H9 (cell line): ENCODE results near the gene EPHX1. TPM values are rescaled to one million over a fixed set of nuclear protein-coding genes. Genes with fewer than 3 reads are reported as not detected.

ENCODE experiments used
- DNase-seq: peaks from one replicate; pipeline ENCODE4 v3.0.0-alpha.2; 2017
- H2AFZ ChIP-seq: one replicate; pipeline ENCODE4 v1.6.1; 2013; ENCODE audit warnings: mild to moderate bottlenecking, low read length, control low read depth, moderate library complexity
- H2AK5ac ChIP-seq: 2 replicates; pipeline ENCODE4 v1.6.1; 2013; ENCODE audit warnings: low read length, control low read depth, mixed read lengths; ENCODE audit not compliant: insufficient read length
- H2BK120ac ChIP-seq: one replicate; pipeline ENCODE4 v1.6.1; 2013; ENCODE audit warnings: low read depth, mild to moderate bottlenecking, low read length, control low read depth, inconsistent platforms; ENCODE audit not compliant: poor library complexity, severe bottlenecking
- H2BK12ac ChIP-seq: 2 replicates; pipeline ENCODE4 v1.6.1; 2013; ENCODE audit warnings: low read length, control low read depth, mixed read lengths, low read depth; ENCODE audit not compliant: insufficient read length
- H2BK15ac ChIP-seq: 2 replicates; pipeline ENCODE4 v1.6.1; 2013; ENCODE audit warnings: low read depth, low read length, control low read depth
- H2BK20ac ChIP-seq: one replicate; pipeline ENCODE4 v1.6.1; 2013; ENCODE audit warnings: low read depth, mild to moderate bottlenecking, low read length, control low read depth, inconsistent platforms; ENCODE audit not compliant: poor library complexity, severe bottlenecking
- H2BK5ac ChIP-seq: 2 replicates; pipeline ENCODE4 v1.6.1; 2013; ENCODE audit warnings: low read length, control low read depth, mixed read lengths; ENCODE audit not compliant: insufficient read length
- H3K14ac ChIP-seq: 2 replicates; pipeline ENCODE4 v1.6.1; 2013; ENCODE audit warnings: low read length, control low read depth; ENCODE audit not compliant: insufficient read depth
- H3K18ac ChIP-seq: 2 replicates; pipeline ENCODE4 v1.6.1; 2013; ENCODE audit warnings: low read depth, mild to moderate bottlenecking, mixed read lengths, low read length, control low read depth; ENCODE audit not compliant: insufficient read length
- H3K23ac ChIP-seq: 2 replicates; pipeline ENCODE4 v1.6.1; 2013; ENCODE audit warnings: low read length, control low read depth, mixed read lengths, low read depth; ENCODE audit not compliant: insufficient read length
- H3K23me2 ChIP-seq: 2 replicates; pipeline ENCODE4 v1.6.1; 2013; ENCODE audit warnings: low read depth, mild to moderate bottlenecking, mixed read lengths, low read length, control low read depth; ENCODE audit not compliant: insufficient read length, poor library complexity, severe bottlenecking
- H3K27ac ChIP-seq: 2 replicates; pipeline ENCODE4 v1.5.1; 2013; ENCODE audit warnings: low read length, control low read depth, mixed read lengths, low read depth; ENCODE audit not compliant: insufficient read length
- H3K27me3 ChIP-seq: 2 replicates; pipeline ENCODE4 v1.6.1; 2013; ENCODE audit warnings: low read length, control low read depth, inconsistent platforms; ENCODE audit not compliant: insufficient read depth
- H3K4ac ChIP-seq: 2 replicates; pipeline ENCODE4 v1.6.1; 2013; ENCODE audit warnings: low read depth, mild to moderate bottlenecking, control low read depth, inconsistent platforms, low read length, moderate library complexity
- H3K4me1 ChIP-seq: 2 replicates; pipeline ENCODE4 v1.6.1; 2013; ENCODE audit warnings: low read length, control low read depth, inconsistent platforms; ENCODE audit not compliant: insufficient read depth
- H3K4me2 ChIP-seq: 2 replicates; pipeline ENCODE4 v1.6.1; 2013; ENCODE audit warnings: low read length, control low read depth, mixed read lengths; ENCODE audit not compliant: insufficient read length, insufficient read depth
- H3K56ac ChIP-seq: 2 replicates; pipeline ENCODE4 v1.6.1; 2013; ENCODE audit warnings: low read depth, mild to moderate bottlenecking, mixed read lengths, low read length, control low read depth; ENCODE audit not compliant: insufficient read length
- H3K79me1 ChIP-seq: 2 replicates; pipeline ENCODE4 v1.6.1; 2013; ENCODE audit warnings: low read depth, mild to moderate bottlenecking, moderate library complexity, low read length, control low read depth, inconsistent platforms; ENCODE audit not compliant: insufficient read depth, poor library complexity, severe bottlenecking
- H3K79me2 ChIP-seq: 2 replicates; pipeline ENCODE4 v1.6.1; 2013; ENCODE audit warnings: low read length, control low read depth, inconsistent platforms; ENCODE audit not compliant: insufficient read depth
- H3K9ac ChIP-seq: 2 replicates; pipeline ENCODE4 v1.6.1; 2013; ENCODE audit warnings: low read length, control low read depth, mixed read lengths; ENCODE audit not compliant: insufficient read length; ENCODE audit errors: extremely low read depth
- H3K9me3 ChIP-seq: one replicate; pipeline ENCODE4 v1.6.1; 2013; ENCODE audit warnings: low read depth, low read length, inconsistent platforms; ENCODE audit not compliant: control insufficient read depth
- H3T11ph ChIP-seq: one replicate; pipeline ENCODE4 v1.6.1; 2013; ENCODE audit warnings: mild to moderate bottlenecking, low read length, control low read depth, inconsistent platforms
- H4K20me1 ChIP-seq: one replicate; pipeline ENCODE4 v1.6.1; 2013; ENCODE audit not compliant: control insufficient read depth, insufficient read length, insufficient read depth
- H4K5ac ChIP-seq: 2 replicates; pipeline ENCODE4 v1.6.1; 2013; ENCODE audit warnings: low read depth, mild to moderate bottlenecking, mixed read lengths, low read length, control low read depth; ENCODE audit not compliant: insufficient read length
- H4K8ac ChIP-seq: replicated peaks from 2 replicates; pipeline ENCODE4 v1.6.1; 2013; ENCODE audit warnings: low read length, control low read depth, mixed read lengths, low read depth; ENCODE audit not compliant: insufficient read length
- H4K91ac ChIP-seq: 2 replicates; pipeline ENCODE4 v1.6.1; 2013; ENCODE audit warnings: low read depth, mild to moderate bottlenecking, moderate library complexity, mixed read lengths, low read length, control low read depth; ENCODE audit not compliant: insufficient read length
- H3K27ac Mint-ChIP-seq, 3 experiments: 2 replicates in 2 of 3; 3 replicates in 1 of 3; pipeline ENCODE4 v1.8.0; 2020 to 2021; ENCODE audit warnings: mixed read lengths in 3 of 3, mild to moderate bottlenecking in 1 of 3, moderate library complexity in 1 of 3
- H3K27me3 Mint-ChIP-seq: 2 replicates; pipeline ENCODE4 v1.8.0; 2021; ENCODE audit warnings: low read depth, mild to moderate bottlenecking, moderate library complexity, mixed read lengths
- H3K36me3 Mint-ChIP-seq, 3 experiments: 2 replicates in 2 of 3; 3 replicates in 1 of 3; pipeline ENCODE4 v1.8.0; 2020 to 2021; ENCODE audit warnings: low read depth in 3 of 3, mixed read lengths in 3 of 3; ENCODE audit not compliant: insufficient read depth in 1 of 3
- H3K4me1 Mint-ChIP-seq, 2 experiments: 2 replicates each; pipeline ENCODE4 v1.8.0; 2020; ENCODE audit warnings: mixed read lengths in 2 of 2
- H3K4me3 Mint-ChIP-seq, 2 experiments: 2 replicates in 1 of 2; 3 replicates in 1 of 2; pipeline ENCODE4 v1.8.0; 2020 to 2021; ENCODE audit warnings: mild to moderate bottlenecking in 2 of 2, mixed read lengths in 2 of 2, moderate library complexity in 1 of 2
- H3K9me3 Mint-ChIP-seq, 2 experiments: 2 replicates in 1 of 2; 3 replicates in 1 of 2; pipeline ENCODE4 v1.8.0; 2020; ENCODE audit warnings: mild to moderate bottlenecking in 2 of 2, mixed read lengths in 2 of 2, moderate library complexity in 1 of 2
- WGBS: extraction: QIAGEN DNeasy Blood & Tissue Kit; methylation state at CpG from one replicate; pipeline ENCODE4 v1.1.7; 2013; ENCODE audit warnings: missing lambda C conversion rate, low lambda C conversion rate, mixed read lengths; ENCODE audit not compliant: insufficient read length; ENCODE audit errors: extremely low coverage; 5-methylcytosine and 5-hydroxymethylcytosine counted together
- total RNA-seq: library from RNA; stranded (reverse); gene quantifications from 2 replicates; pipeline ENCODE4 v1.2.1, GENCODE V29; 2021
- TF ChIP-seq, protein P1 (sequence below): fragments of 200-600 bp; sonication (generic); conservative IDR thresholded peaks from 3 replicates; pipeline ENCODE4 v1.8.0; 2021; ENCODE audit warnings: antibody characterized with exemption, mild to moderate bottlenecking

Gene EPHX1
- total RNA-seq, 1 experiment from 2014 or later, result 40.6 TPM

DNA sequence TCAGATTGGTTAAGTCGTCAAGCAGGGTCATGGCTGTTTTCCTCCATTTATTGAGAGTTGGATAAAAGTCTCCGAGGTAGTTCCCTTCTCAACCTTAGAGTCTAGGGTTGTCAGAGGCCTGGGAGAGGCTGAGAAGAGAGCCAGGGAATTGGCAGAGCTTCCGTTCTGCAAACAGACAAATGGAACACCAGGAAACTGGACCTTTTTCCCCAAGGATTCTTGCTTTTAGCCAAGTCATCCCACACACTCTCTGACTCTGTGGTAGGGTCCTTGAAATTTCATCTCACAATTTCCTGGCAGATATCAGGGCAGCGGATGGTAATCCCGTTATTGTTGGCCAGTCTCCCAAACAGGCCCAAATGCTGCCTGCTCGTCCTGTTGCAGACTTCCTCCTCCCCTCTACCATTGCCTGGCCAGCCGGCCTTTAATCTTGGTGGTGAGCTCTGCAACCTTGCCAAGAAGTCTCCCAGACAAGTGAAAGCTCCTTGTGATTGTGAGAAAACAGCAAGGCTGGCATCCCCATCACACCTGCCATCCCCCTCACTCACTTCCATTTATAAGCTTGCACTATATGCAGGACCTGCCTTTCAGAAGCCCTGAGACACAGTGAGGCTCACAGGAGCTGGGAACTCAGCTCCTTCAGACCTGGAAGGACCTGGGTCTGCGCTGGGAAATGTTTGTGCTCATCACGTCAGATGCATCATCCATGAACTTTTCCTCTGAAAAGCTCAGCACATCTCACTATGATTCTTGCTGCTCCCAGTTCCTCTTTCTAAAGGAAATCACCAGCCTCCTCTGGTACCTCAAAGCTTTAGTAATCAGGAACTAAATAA lies 46.0 kb upstream of the EPHX1 start:
- H2AK5ac ChIP-seq, result no peak overlapping the region
- H2AFZ ChIP-seq, result no peak overlapping the region
- no peak overlapping the region for H4K5ac ChIP-seq
- H3K9ac ChIP-seq, result no peak overlapping the region
- no peak overlapping the region for H4K91ac ChIP-seq
- peaks cover 12% of the 10 kb centered on the region for H3K4me1 ChIP-seq
- Mint-ChIP-seq H3K27me3 (peaks cover 5% of the 10 kb centered on the region), H3K4me1 (peaks cover 39 to 41% of the 10 kb centered on the region in 2 experiments), H3K27ac (peak overlapping the region in 2 of 3 experiments; percentile 54 to 74; a peak in 4 of 7 replicates), H3K36me3 (no peaks in the 10 kb centered on the region), H3K4me3 (no peak overlapping the region), H3K9me3 (no peaks in the 10 kb centered on the region)
- H2BK120ac ChIP-seq, result no peak overlapping the region
- H3K27me3 ChIP-seq, result no peaks in the 10 kb centered on the region
- no peak overlapping the region for H3K56ac ChIP-seq
- no peak overlapping the region for H3K23ac ChIP-seq
- no peaks in the 10 kb centered on the region for H3K23me2 ChIP-seq
- TF ChIP-seq, protein P1, sequence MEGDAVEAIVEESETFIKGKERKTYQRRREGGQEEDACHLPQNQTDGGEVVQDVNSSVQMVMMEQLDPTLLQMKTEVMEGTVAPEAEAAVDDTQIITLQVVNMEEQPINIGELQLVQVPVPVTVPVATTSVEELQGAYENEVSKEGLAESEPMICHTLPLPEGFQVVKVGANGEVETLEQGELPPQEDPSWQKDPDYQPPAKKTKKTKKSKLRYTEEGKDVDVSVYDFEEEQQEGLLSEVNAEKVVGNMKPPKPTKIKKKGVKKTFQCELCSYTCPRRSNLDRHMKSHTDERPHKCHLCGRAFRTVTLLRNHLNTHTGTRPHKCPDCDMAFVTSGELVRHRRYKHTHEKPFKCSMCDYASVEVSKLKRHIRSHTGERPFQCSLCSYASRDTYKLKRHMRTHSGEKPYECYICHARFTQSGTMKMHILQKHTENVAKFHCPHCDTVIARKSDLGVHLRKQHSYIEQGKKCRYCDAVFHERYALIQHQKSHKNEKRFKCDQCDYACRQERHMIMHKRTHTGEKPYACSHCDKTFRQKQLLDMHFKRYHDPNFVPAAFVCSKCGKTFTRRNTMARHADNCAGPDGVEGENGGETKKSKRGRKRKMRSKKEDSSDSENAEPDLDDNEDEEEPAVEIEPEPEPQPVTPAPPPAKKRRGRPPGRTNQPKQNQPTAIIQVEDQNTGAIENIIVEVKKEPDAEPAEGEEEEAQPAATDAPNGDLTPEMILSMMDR, result no peak
- no peak overlapping the region for H3K18ac ChIP-seq
- H3T11ph ChIP-seq, result no peak overlapping the region
- no peak overlapping the region; the same call in 1 of the 2 replicates for H3K14ac ChIP-seq
- H3K27ac ChIP-seq, result no peak overlapping the region
- no CpG with 5 or more reads among the region's 9 CpGs for WGBS
- no peak overlapping the region for H3K4ac ChIP-seq
- H3K9me3 ChIP-seq, result no peaks in the 10 kb centered on the region
- DNase-seq, result no peak
- no peak overlapping the region for H4K8ac ChIP-seq
- H3K79me2 ChIP-seq, result no peaks in the 10 kb centered on the region
- H2BK5ac ChIP-seq, result no peak overlapping the region
- no peak overlapping the region for H2BK15ac ChIP-seq
- no peak overlapping the region for H2BK20ac ChIP-seq
- no peaks in the 10 kb centered on the region for H3K79me1 ChIP-seq
- no peaks in the 10 kb centered on the region for H4K20me1 ChIP-seq
- H3K4me2 ChIP-seq, result no peak overlapping the region
- H2BK12ac ChIP-seq, result no peak overlapping the region
